Naive thymus-derived CD4-positive, alpha-beta T cell (primary cell): ENCODE data around the gene ZFP57. TPM values are rescaled to one million over a fixed set of nuclear protein-coding genes. Genes with fewer than 3 reads are reported as not detected.

ENCODE experiments used
- ATAC-seq: fragments of 150-1000 bp; cut with Tn5 transposase; 2 replicates; pipeline ENCODE4 v1.10.0; 2021; ENCODE audit warnings: mild to moderate bottlenecking, moderate library complexity
- CTCF ChIA-PET: fragments of 350-600 bp; sonication (Branson Sonifier 250); formaldehyde crosslinking; loops from one replicate; lab custom pipeline; 2021; ENCODE audit warnings: antibody characterized with exemption; lab: Charles Lee
- POLR2A ChIA-PET: fragments of 350-600 bp; sonication (Branson Sonifier 250); formaldehyde crosslinking; loops from one replicate; lab custom pipeline; 2021; ENCODE audit warnings: antibody characterized with exemption, inconsistent platforms; lab: Charles Lee
- DNase-seq, 9 donors: peaks; one replicate each; pipeline versions ENCODE4 v3.0.0 to v3.0.0-alpha.2; 2020 to 2022; ENCODE audit warnings: mixed read lengths in 1 of 9
- H3K27ac ChIP-seq: one replicate; pipeline ENCODE4 v1.7.0; 2013; ENCODE audit warnings: mild to moderate bottlenecking, low read depth, low read length, moderate library complexity
- H3K27me3 ChIP-seq, 2 donors: one replicate each; pipeline ENCODE4 v1.7.0; 2013; ENCODE audit warnings: low read length in 2 of 2, mild to moderate bottlenecking in 2 of 2, moderate library complexity in 2 of 2; ENCODE audit not compliant: control insufficient read depth in 2 of 2, insufficient read depth in 2 of 2
- H3K36me3 ChIP-seq, 3 experiments: 1 replicate in 2 of 3; 2 replicates in 1 of 3; pipeline ENCODE4 v1.7.0; 2013; ENCODE audit warnings: low read length in 3 of 3, mild to moderate bottlenecking in 3 of 3, moderate library complexity in 1 of 3; ENCODE audit not compliant: insufficient read depth in 3 of 3, control insufficient read depth in 2 of 3
- H3K4me1 ChIP-seq, 2 donors: one replicate each; pipeline ENCODE4 v1.7.0; 2013; ENCODE audit warnings: low read length in 2 of 2, mild to moderate bottlenecking in 2 of 2, moderate library complexity in 1 of 2; ENCODE audit not compliant: control insufficient read depth in 2 of 2, insufficient read depth in 2 of 2
- H3K4me3 ChIP-seq: 2 replicates; pipeline ENCODE4 v1.7.0; 2013; ENCODE audit warnings: mild to moderate bottlenecking, low read length
- H3K9me3 ChIP-seq, 3 experiments: 1 replicate in 2 of 3; 2 replicates in 1 of 3; pipeline ENCODE4 v1.7.0; 2013; ENCODE audit warnings: low read length in 3 of 3; ENCODE audit not compliant: control insufficient read depth in 2 of 3
- H3K27ac Mint-ChIP-seq, 9 donors: one replicate each; pipeline ENCODE4 v1.8.0; 2020 to 2022; ENCODE audit warnings: mixed read lengths in 9 of 9, mild to moderate bottlenecking in 8 of 9, moderate library complexity in 5 of 9, inconsistent platforms in 2 of 9
- H3K27me3 Mint-ChIP-seq, 5 donors: one replicate each; pipeline ENCODE4 v1.8.0; 2021 to 2022; ENCODE audit warnings: mixed read lengths in 5 of 5, mild to moderate bottlenecking in 1 of 5
- H3K36me3 Mint-ChIP-seq, 5 donors: one replicate each; pipeline ENCODE4 v1.8.0; 2020 to 2022; ENCODE audit warnings: mixed read lengths in 5 of 5, mild to moderate bottlenecking in 3 of 5, inconsistent platforms in 1 of 5
- H3K4me1 Mint-ChIP-seq, 7 donors: one replicate each; pipeline ENCODE4 v1.8.0; 2020 to 2022; ENCODE audit warnings: mixed read lengths in 7 of 7, mild to moderate bottlenecking in 3 of 7, inconsistent platforms in 1 of 7
- H3K4me3 Mint-ChIP-seq, 10 donors: one replicate each; pipeline ENCODE4 v1.8.0; 2020 to 2022; ENCODE audit warnings: mild to moderate bottlenecking in 10 of 10, mixed read lengths in 10 of 10, moderate library complexity in 6 of 10, inconsistent platforms in 2 of 10
- H3K9me3 Mint-ChIP-seq, 11 donors: one replicate each; pipeline ENCODE4 v1.8.0; 2020 to 2022; ENCODE audit warnings: mixed read lengths in 11 of 11, mild to moderate bottlenecking in 4 of 11, inconsistent platforms in 1 of 11, moderate library complexity in 1 of 11
- intact Hi-C, 2 donors: fragments of 100-400 bp; cut with micrococcal nuclease; formaldehyde crosslinking; loops; one replicate each; pipeline ENCODE4 v1.15.1; 2023
- polyA plus RNA-seq, 2 donors: library from polyadenylated mRNA; unstranded; fragments of 300-500 nt; fragmentation: Illumina TruSeq; gene quantifications; one replicate each; pipeline ENCODE4 v1.2.3, GENCODE V29; 2021
- total RNA-seq, 6 experiments: library from RNA in 5 of 6; stranded (reverse) in 5 of 6; gene quantifications; 1 replicate in 5 of 6; 2 replicates in 1 of 6; pipeline ENCODE4 v1.2.3 and lab custom pipeline; 2021 to 2026

ZFP57 gene
- total and polyA plus RNA-seq, 7 experiments from 2014 or later = 1.7 to 3.3 (median 2.3) TPM; not detected in 4

- Histone ChIP-seq H3K4me1 (no peaks in the 10 kb centered on the region), H3K36me3 (no peaks in the 10 kb centered on the region), H3K9me3 (no peaks in the 10 kb centered on the region), H3K4me3 (no peak overlapping the region), H3K27me3 (no peaks in the 10 kb centered on the region), H3K27ac (no peak overlapping the region)
- ChIA-PET CTCF (no interaction called here), POLR2A (interaction anchor here (0.6 kb wide), 1 partner anchor 128 kb away, joined by 8 read pairs; no protein-coding TSS in a partner anchor)
- ATAC-seq = no peak
- Mint-ChIP-seq H3K4me1 (peaks cover 6 to 24% (median 10%) of the 10 kb centered on the region in 7 donors), H3K36me3 (peaks cover 0 to 2% (median 0%) of the 10 kb centered on the region in 5 donors), H3K4me3 (peak overlapping the region in 1 of 10 donors; percentile 30), H3K27me3 (peaks cover 0 to 9% (median 0%) of the 10 kb centered on the region in 5 donors), H3K9me3 (peaks cover 0 to 1% (median 0%) of the 10 kb centered on the region in 11 donors), H3K27ac (no peak overlapping the region)
- DNase-seq = no peak
- intact Hi-C loops = no loop called here
Measured at GRCh38 chr6:29681811-29682210, 859 bp upstream of the ZFP57 start.

- H3K4me3 Mint-ChIP-seq = peak overlapping the region in 4 of 10 donors; percentile 68 to 87 (median 81)
- no peaks in the 10 kb centered on the region for H3K27me3 ChIP-seq
- H3K27me3 Mint-ChIP-seq = peaks cover 0 to 7% (median 0%) of the 10 kb centered on the region in 5 donors
- DNase-seq = peak in 1 of 9 donors; percentile 7
- POLR2A ChIA-PET = no interaction called here
- no peak overlapping the region for H3K27ac ChIP-seq
- peak; percentile 32 for ATAC-seq
- CTCF ChIA-PET = interaction anchor here (0.6 to 0.8 kb wide), 2 partner anchors 27 to 167 kb away, joined by 3 read pairs; no protein-coding TSS in a partner anchor
- H3K9me3 Mint-ChIP-seq = peaks cover 0 to 1% (median 0%) of the 10 kb centered on the region in 11 donors
- H3K4me1 Mint-ChIP-seq = peaks cover 6 to 28% (median 16%) of the 10 kb centered on the region in 7 donors
- H3K4me1 ChIP-seq = no peaks in the 10 kb centered on the region
- H3K9me3 ChIP-seq = no peaks in the 10 kb centered on the region
- peak overlapping the region in 3 of 9 donors; percentile 49 to 73 (median 62) for H3K27ac Mint-ChIP-seq
- intact Hi-C loops = no loop called here
- no peaks in the 10 kb centered on the region for H3K36me3 ChIP-seq
- H3K4me3 ChIP-seq = no peak overlapping the region
- peaks cover 0 to 2% (median 0%) of the 10 kb centered on the region in 5 donors for H3K36me3 Mint-ChIP-seq
Measured at GRCh38 chr6:29680416-29680815, 536 bp downstream of the ZFP57 start.

GRCh38 chr6:29679962-29680361, 990 bp downstream of the ZFP57 start:
- peaks cover 0 to 1% (median 0%) of the 10 kb centered on the region in 11 donors for H3K9me3 Mint-ChIP-seq
- no peak for ATAC-seq
- no peak for DNase-seq
- H3K27ac Mint-ChIP-seq = peak overlapping the region in 1 of 9 donors; percentile 62
- H3K27me3 Mint-ChIP-seq = peaks cover 0 to 5% (median 0%) of the 10 kb centered on the region in 5 donors
- ChIA-PET CTCF (interaction anchor here (0.6 to 0.8 kb wide), 2 partner anchors 26 to 167 kb away, joined by 3 read pairs; no protein-coding TSS in a partner anchor), POLR2A (no interaction called here)
- no peaks in the 10 kb centered on the region for H3K9me3 ChIP-seq
- no peaks in the 10 kb centered on the region for H3K4me1 ChIP-seq
- no peaks in the 10 kb centered on the region for H3K27me3 ChIP-seq
- no peak overlapping the region for H3K4me3 ChIP-seq
- peak overlapping the region in 4 of 10 donors; percentile 68 to 87 (median 81) for H3K4me3 Mint-ChIP-seq
- H3K27ac ChIP-seq = no peak overlapping the region
- H3K36me3 ChIP-seq = no peaks in the 10 kb centered on the region
- intact Hi-C loops = no loop called here
- H3K36me3 Mint-ChIP-seq = peaks cover 0 to 2% (median 0%) of the 10 kb centered on the region in 5 donors
- peaks cover 6 to 28% (median 16%) of the 10 kb centered on the region in 7 donors for H3K4me1 Mint-ChIP-seq

- ChIA-PET POLR2A (no interaction called here), CTCF (no interaction called here)
- no peak overlapping the region for H3K27ac ChIP-seq
- peaks cover 6 to 27% (median 11%) of the 10 kb centered on the region in 7 donors for H3K4me1 Mint-ChIP-seq
- no peak overlapping the region for H3K27ac Mint-ChIP-seq
- no peaks in the 10 kb centered on the region for H3K27me3 ChIP-seq
- H3K36me3 ChIP-seq = no peaks in the 10 kb centered on the region
- no peaks in the 10 kb centered on the region for H3K9me3 Mint-ChIP-seq
- H3K4me3 ChIP-seq = no peak overlapping the region
- no peaks in the 10 kb centered on the region for H3K9me3 ChIP-seq
- ATAC-seq (no peak), DNase-seq (no peak)
- H3K4me1 ChIP-seq = no peaks in the 10 kb centered on the region
- peaks cover 0 to 2% (median 0%) of the 10 kb centered on the region in 5 donors for H3K36me3 Mint-ChIP-seq
- H3K27me3 Mint-ChIP-seq = peaks cover 0 to 5% (median 0%) of the 10 kb centered on the region in 5 donors
- intact Hi-C loops = no loop called here
- H3K4me3 Mint-ChIP-seq = no peak overlapping the region
Measured at GRCh38 chr6:29678114-29678513, 2.8 kb downstream of the ZFP57 start.

- ChIA-PET POLR2A (interaction anchor here (0.8 kb wide), 1 partner anchor 27 kb away, joined by 3 read pairs; no protein-coding TSS in a partner anchor), CTCF (no interaction called here)
Measured at GRCh38 chr6:29676981-29677601, 3.9 kb downstream of the ZFP57 start.

GRCh38 chr6:29675561-29675960, 5.4 kb downstream of the ZFP57 start:
- no peaks in the 10 kb centered on the region for H3K9me3 ChIP-seq
- no peaks in the 10 kb centered on the region for H3K36me3 ChIP-seq
- no peaks in the 10 kb centered on the region for H3K4me1 ChIP-seq
- Mint-ChIP-seq H3K4me3 (no peak overlapping the region), H3K36me3 (peaks cover 0 to 2% (median 0%) of the 10 kb centered on the region in 5 donors), H3K4me1 (peaks cover 6 to 25% (median 11%) of the 10 kb centered on the region in 7 donors), H3K9me3 (no peaks in the 10 kb centered on the region), H3K27me3 (peaks cover 12 to 21% (median 13%) of the 10 kb centered on the region in 5 donors), H3K27ac (peak overlapping the region in 1 of 9 donors; percentile 14)
- intact Hi-C loops = no loop called here
- no peak overlapping the region for H3K4me3 ChIP-seq
- no peak overlapping the region for H3K27ac ChIP-seq
- ATAC-seq (no peak), DNase-seq (no peak)
- ChIA-PET CTCF (interaction anchor here (1.1 kb wide), 1 partner anchor 22 kb away, joined by 4 read pairs; no protein-coding TSS in a partner anchor), POLR2A (no interaction called here)
- no peaks in the 10 kb centered on the region for H3K27me3 ChIP-seq

More at GRCh38 chr6:29676981-29677601, 3.9 kb downstream of the ZFP57 start:
- intact Hi-C loops = no loop called here
- Mint-ChIP-seq H3K27me3 (peaks cover 0 to 9% (median 4%) of the 10 kb centered on the region in 5 donors), H3K4me1 (peaks cover 6 to 27% (median 11%) of the 10 kb centered on the region in 7 donors), H3K9me3 (no peaks in the 10 kb centered on the region), H3K4me3 (peak overlapping the region in 1 of 10 donors; percentile 60), H3K27ac (peak overlapping the region in 3 of 9 donors; percentile 67 to 72 (median 71)), H3K36me3 (peaks cover 0 to 2% (median 0%) of the 10 kb centered on the region in 5 donors)
- Histone ChIP-seq H3K27ac (no peak overlapping the region), H3K9me3 (no peaks in the 10 kb centered on the region), H3K36me3 (no peaks in the 10 kb centered on the region), H3K27me3 (no peaks in the 10 kb centered on the region), H3K4me1 (no peaks in the 10 kb centered on the region), H3K4me3 (no peak overlapping the region)
- DNase-seq (no peak), ATAC-seq (peak; percentile 31)
